GM12878 (cell line): ENCODE results near the gene SIDT1. TPM values are rescaled to one million over a fixed set of nuclear protein-coding genes. Genes with fewer than 3 reads are reported as not detected.
A peak's percentile ranks its signal among the peaks of the same experiment; 100 is the strongest.

ENCODE experiments used
- ATAC-seq: fragments of 200-7000 bp; cut with Tn5 transposase; 3 replicates; pipeline ENCODE4 v1.9.1; 2020; ENCODE audit warnings: mild to moderate bottlenecking, moderate library complexity
- BruUV-seq: library from RNA; stranded (reverse); fragments of 400-500 nt; replicated peaks from 2 replicates; lab custom pipeline; 2021; lab: Mats Ljungman, UMichigan
- CTCF ChIA-PET: fragments of 300-600 bp; sonication (Branson Sonifier 250); formaldehyde crosslinking; extraction: SDS; loops from one replicate; lab custom pipeline; 2021; ENCODE audit warnings: inconsistent platforms; lab: Yijun Ruan, JAX
- POLR2A ChIA-PET: fragments of 350-600 bp; formaldehyde crosslinking; extraction: SDS; loops from one replicate; lab custom pipeline; 2021; ENCODE audit warnings: inconsistent platforms; lab: Charles Lee
- RAD21 ChIA-PET: fragments of 300-600 bp; sonication (Branson Sonifier 250); formaldehyde crosslinking; loops from one replicate; lab custom pipeline; 2023; ENCODE audit warnings: antibody characterized with exemption; ENCODE audit not compliant: unreplicated experiment; lab: Charles Lee
- SMC1A ChIA-PET: fragments of 300-600 bp; sonication (Branson Sonifier 250); formaldehyde crosslinking; loops from one replicate; lab custom pipeline; 2023; ENCODE audit not compliant: unreplicated experiment, uncharacterized antibody; lab: Charles Lee
- DNase-seq: peaks from one replicate; pipeline ENCODE4 v3.0.0-alpha.2; 2011; ENCODE audit warnings: low read depth, low spot score
- FAIRE-seq: peaks from 3 replicates; lab custom pipeline; 2011; peaks lifted over from hg19 to GRCh38; lab: Jason Lieb, UNC
- H2AFZ ChIP-seq: 2 replicates; pipeline ENCODE4 v1.6.0; 2011; ENCODE audit warnings: low read depth, low read length, control low read depth; ENCODE audit not compliant: control insufficient read depth
- H3K27ac ChIP-seq: 2 replicates; pipeline ENCODE4 v1.5.1; 2011; ENCODE audit warnings: control low read depth; ENCODE audit not compliant: control insufficient read depth, insufficient read depth
- H3K27me3 ChIP-seq, 2 experiments: replicated peaks in 1 of 2; 2 replicates each; pipeline versions ENCODE4 v1.6.0 to v1.6.1; 2011; ENCODE audit warnings: low read length in 1 of 2; ENCODE audit not compliant: control insufficient read depth in 2 of 2, insufficient read depth in 2 of 2
- H3K36me3 ChIP-seq, 2 experiments: 2 replicates each; pipeline ENCODE4 v1.5.1; 2011; ENCODE audit warnings: low read length in 1 of 2; ENCODE audit not compliant: control insufficient read depth in 2 of 2, insufficient read depth in 2 of 2
- H3K4me1 ChIP-seq: 2 replicates; pipeline ENCODE4 v1.6.1; 2011; ENCODE audit warnings: mild to moderate bottlenecking, low read length, moderate library complexity, mixed read lengths; ENCODE audit not compliant: control insufficient read depth, insufficient read depth
- H3K4me2 ChIP-seq: 2 replicates; pipeline ENCODE4 v1.6.0; 2011; ENCODE audit warnings: control low read depth; ENCODE audit not compliant: control insufficient read depth, insufficient read depth
- H3K4me3 ChIP-seq: fragments of 200-600 bp; sonication (generic); 2 replicates; pipeline ENCODE4 v1.5.1; 2016
- H3K79me2 ChIP-seq: 2 replicates; pipeline ENCODE4 v1.6.0; 2011; ENCODE audit warnings: low read length; ENCODE audit not compliant: control insufficient read depth, insufficient read depth
- H3K9ac ChIP-seq: 2 replicates; pipeline ENCODE4 v1.8.0; 2011; ENCODE audit warnings: low read length, control low read depth, mixed read lengths; ENCODE audit not compliant: control insufficient read depth, insufficient read depth
- H3K9me3 ChIP-seq: replicated peaks from 3 replicates; pipeline ENCODE4 v1.5.1; 2011; ENCODE audit warnings: mild to moderate bottlenecking, low read length; ENCODE audit not compliant: control insufficient read depth, insufficient read depth
- H4K20me1 ChIP-seq: 2 replicates; pipeline ENCODE4 v1.6.0; 2011; ENCODE audit not compliant: control insufficient read depth, insufficient read depth
- ASH2L ChIP-seq: fragments of 300-600, 200-600 bp; sonication (generic); IDR thresholded peaks from 2 replicates; pipeline ENCODE4 v1.6.1; 2017; ENCODE audit warnings: low read depth, mild to moderate bottlenecking, borderline replicate concordance
- BCL11A ChIP-seq: IDR thresholded peaks from 2 replicates; pipeline ENCODE4 v1.6.1; 2011; ENCODE audit warnings: low read depth, low read length
- BHLHE40 ChIP-seq, 2 experiments: fragments of 450-650 bp in 1 of 2; IDR thresholded peaks; 2 replicates each; pipeline ENCODE4 v1.6.1; 2011 to 2017; ENCODE audit warnings: low read depth in 2 of 2, borderline replicate concordance in 1 of 2, improper control_type of control experiment in 1 of 2, low read length in 1 of 2, mild to moderate bottlenecking in 1 of 2
- CREB1 ChIP-seq: IDR thresholded peaks from 2 replicates; pipeline ENCODE4 v1.6.1; 2012; ENCODE audit warnings: low read depth, mild to moderate bottlenecking, inconsistent platforms
- EGR1 ChIP-seq, 2 experiments: IDR thresholded peaks; 1 replicate in 1 of 2; 2 replicates in 1 of 2; pipeline ENCODE4 v1.6.1; 2011 to 2012; ENCODE audit warnings: low read depth in 2 of 2, low read length in 2 of 2, borderline replicate concordance in 1 of 2, mild to moderate bottlenecking in 1 of 2, moderate library complexity in 1 of 2
- IRF4 ChIP-seq: IDR thresholded peaks from 2 replicates; pipeline ENCODE4 v1.6.1; 2011; ENCODE audit warnings: low read depth, low read length
- JUNB ChIP-seq: IDR thresholded peaks from 2 replicates; pipeline ENCODE4 v1.6.1; 2016; ENCODE audit warnings: antibody characterized with exemption, mild to moderate bottlenecking
- KLF5 ChIP-seq: fragments of 450-650 bp; IDR thresholded peaks from 2 replicates; pipeline ENCODE4 v1.6.1; 2014; ENCODE audit warnings: mild to moderate bottlenecking; ENCODE audit not compliant: partially characterized antibody
- MTA3 ChIP-seq: IDR thresholded peaks from 2 replicates; pipeline ENCODE4 v1.6.1; 2012; ENCODE audit warnings: low read length, inconsistent platforms, borderline replicate concordance
- MXI1 ChIP-seq: fragments of 150-350 bp; IDR thresholded peaks from 2 replicates; pipeline ENCODE4 v1.6.1; 2011; ENCODE audit warnings: low read depth, mild to moderate bottlenecking, inconsistent platforms, low read length, improper control_type of control experiment
- POU2F2 ChIP-seq: IDR thresholded peaks from 3 replicates; pipeline ENCODE4 v1.6.1; 2011; ENCODE audit warnings: low read depth, mild to moderate bottlenecking, low read length, borderline replicate concordance
- RUNX3 ChIP-seq: IDR thresholded peaks from 2 replicates; pipeline ENCODE4 v1.6.1; 2012; ENCODE audit warnings: low read length, inconsistent platforms
- SPI1 ChIP-seq: IDR thresholded peaks from 2 replicates; pipeline ENCODE4 v1.6.1; 2011; ENCODE audit warnings: low read depth, mild to moderate bottlenecking, low read length, moderate library complexity, borderline replicate concordance; ENCODE audit not compliant: insufficient read depth
- TCF12 ChIP-seq: IDR thresholded peaks from 2 replicates; pipeline ENCODE4 v1.6.1; 2011; ENCODE audit warnings: low read depth, mild to moderate bottlenecking, low read length
- ZBTB11 ChIP-seq: fragments of 450-650 bp; formaldehyde crosslinking; IDR thresholded peaks from 2 replicates; pipeline ENCODE4 v1.5.0; 2022; ENCODE audit warnings: mild to moderate bottlenecking, missing genetic modification characterization
- ZBTB40 ChIP-seq: fragments of 450-650 bp; IDR thresholded peaks from 2 replicates; pipeline ENCODE4 v1.6.1; 2016; ENCODE audit warnings: mild to moderate bottlenecking, moderate library complexity, borderline replicate concordance
- WGBS: methylation state at CpG from one replicate; pipeline ENCODE4 v1.1.6; 2016; ENCODE audit warnings: low lambda C conversion rate; ENCODE audit not compliant: insufficient replicate concordance, insufficient coverage; ENCODE audit errors: missing lambda C conversion rate; 5-methylcytosine and 5-hydroxymethylcytosine counted together
- in situ Hi-C: fragments of 300-500 bp; cut with MboI; formaldehyde crosslinking; loops from 9 replicates; pipeline ENCODE4 v1.14.3; 2018; ENCODE audit warnings: mixed read lengths
- intact Hi-C: fragments of 100-400 bp; cut with micrococcal nuclease; formaldehyde crosslinking; loops from one replicate; pipeline ENCODE4 v1.14.2; 2022; ENCODE audit not compliant: unreplicated experiment
- polyA plus RNA-seq, 11 experiments: library from polyadenylated mRNA; depleted of rRNA in 4 of 11; unstranded in 6 of 11; stranded (reverse) in 5 of 11; fragments of >200 nt; fragmentation: Nextera tagmentation in 4 of 11; fragmentation: Illumina TruSeq in 1 of 11; extraction: Ambion mirVana in 4 of 11; extraction: Trizol in 1 of 11; gene quantifications; 1 replicate in 1 of 11; 2 replicates in 10 of 11; pipeline versions ENCODE4 v1.2.1 to v1.2.3, GENCODE V29; 2011 to 2016; ENCODE audit warnings: inconsistent platforms in 2 of 11, missing spikeins in 2 of 11, low read depth in 1 of 11
- total RNA-seq, 4 experiments: library from RNA; depleted of rRNA in 3 of 4; stranded (reverse); fragments of >200 nt in 3 of 4; fragmentation: Illumina TruSeq in 1 of 4; extraction: Trizol in 1 of 4; gene quantifications; 2 replicates each; pipeline versions ENCODE4 v1.2.1 to v1.2.3, GENCODE V29; 2013 to 2021

Gene SIDT1
- total and polyA plus RNA-seq, 10 of the 15 experiments (the other 5 are each of a cell fraction or from before 2014, with no cell fraction given): 3.0 to 45.0 (median 26.6) TPM

- POLR2A ChIA-PET: no interaction called here
- CTCF ChIA-PET: interaction anchor here (0.6 to 4.6 kb wide), 5 partner anchors 28 to 140 kb away, joined by 3 to 21 read pairs (median 3); partner anchors contain the start of gene ATP6V1A
- H3K4me1 ChIP-seq: peaks cover 17% of the 10 kb centered on the region
- FAIRE-seq (peak; percentile 97), DNase-seq (peak; percentile 75), ATAC-seq (peak; percentile 99)
- in situ Hi-C loops: no loop called here
- WGBS: 7% methylated on average over 8 of the region's 8 CpGs
- RAD21 ChIA-PET: no interaction called here
- no peaks in the 10 kb centered on the region for H4K20me1 ChIP-seq
- intact Hi-C loops: no loop called here
- SMC1A ChIA-PET: interaction anchor here (1.0 to 3.4 kb wide), 7 partner anchors 11 to 114 kb away, joined by 3 to 12 read pairs (median 4); no protein-coding TSS in a partner anchor
- H3K4me3 ChIP-seq: no peak overlapping the region
- peak overlapping the region; percentile 52; the same call in 1 of the 2 replicates for H3K27ac ChIP-seq
- peak overlapping the region; percentile 51; the same call in 1 of the 2 replicates for H3K4me2 ChIP-seq
- H3K27me3 ChIP-seq: no peaks in the 10 kb centered on the region
- H3K36me3 ChIP-seq: peaks cover 12 to 61% of the 10 kb centered on the region in 2 experiments
- no TSS peak for BruUV-seq
- H2AFZ ChIP-seq: no peak overlapping the region
- no peaks in the 10 kb centered on the region for H3K9me3 ChIP-seq
- no peaks in the 10 kb centered on the region for H3K79me2 ChIP-seq
- no peak overlapping the region for H3K9ac ChIP-seq
- TF ChIP-seq RUNX3 (peak; percentile 94), MTA3 (no peak; the same call in 1 of the 2 replicates), ZBTB40 (peak; percentile 21; the same call in 1 of the 2 replicates), JUNB (peak; percentile 62), SPI1 (peak; percentile 62), POU2F2 (no peak), BCL11A (peak; percentile 44; the same call in 1 of the 2 replicates), IRF4 (peak; percentile 82), ASH2L (no peak), ZBTB11 (CRISPR knock-in tag) (peak; percentile 67), KLF5 (no peak), BHLHE40 (IDR thresholded peaks at IDR 0.05; ENCODE audit: borderline replicate concordance in 1 of 2, low read depth in 2 of 2, low read length in 1 of 2) (no peak), TCF12 (peak; percentile 94), EGR1 (IDR thresholded peaks at IDR 0.05; ENCODE audit: borderline replicate concordance in 1 of 2, low read depth in 2 of 2, low read length in 2 of 2) (peak in 1 of 2 experiments; percentile 38; a peak in 1 of 3 replicates), CREB1 (peak; percentile 45; the same call in 1 of the 2 replicates), MXI1 (peak; percentile 57; the same call in 1 of the 2 replicates)
Measured at GRCh38 chr3:113606539-113607218, 74.3 kb downstream of the SIDT1 start.
